NOMO-1 treated with dmso at 0.1 percent for 144 hours (cell line): ENCODE results near the gene CCL13.
"Not testable (repeated sequence)": the region's sequence is repeated elsewhere in the genome, so short reads cannot be mapped to it uniquely, and the experiment has no call there.

Source experiments
- DNase-seq: peaks from one replicate; lab custom pipeline; 2025; ENCODE audit not compliant: unreplicated experiment; lab: John Stamatoyannopoulos, UW

The CCL13 gene

DNA sequence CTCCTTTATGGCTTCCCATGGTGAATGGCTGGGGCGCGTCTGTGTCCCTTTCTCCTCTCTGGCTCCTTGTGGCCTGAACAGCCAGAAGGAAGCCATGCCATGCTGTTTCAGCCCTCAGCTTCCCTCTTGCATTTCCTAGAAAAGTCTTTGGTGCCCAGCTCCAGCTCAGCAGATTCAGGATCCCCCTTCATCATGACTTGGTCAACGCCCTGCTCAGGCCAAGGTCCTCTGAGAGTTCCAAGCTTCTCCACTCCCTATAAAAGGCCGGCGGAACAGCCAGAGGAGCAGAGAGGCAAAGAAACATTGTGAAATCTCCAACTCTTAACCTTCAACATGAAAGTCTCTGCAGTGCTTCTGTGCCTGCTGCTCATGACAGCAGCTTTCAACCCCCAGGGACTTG lies at the start of gene CCL13:
Gene CCL13, plus strand, starts transcription at position 287 of the 400 bp plus-strand sequence. Its CDS starts 47 bp downstream, at position 334.
- DNase-seq = no peak

DNA sequence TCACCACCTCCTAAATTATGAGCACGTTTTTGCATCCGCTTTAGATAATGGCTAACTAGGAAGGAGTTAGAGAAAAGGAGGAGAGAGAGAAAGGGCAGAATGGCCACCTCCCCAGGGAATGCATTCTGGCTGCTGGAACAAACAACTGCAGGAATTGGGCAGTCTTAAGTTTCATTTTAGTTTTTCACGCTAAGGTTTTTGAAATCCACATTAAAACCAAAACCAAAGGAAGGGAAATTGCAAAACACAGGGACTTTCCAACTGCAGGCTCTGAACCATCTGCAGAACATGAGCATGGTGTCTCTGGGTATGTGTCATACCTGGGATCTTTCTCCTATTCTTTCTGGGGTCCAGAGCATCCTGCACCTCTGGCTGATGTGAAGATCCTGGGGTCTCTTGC lies 49.2 kb upstream of the CCL13 start:
- DNase-seq = no peak

DNA sequence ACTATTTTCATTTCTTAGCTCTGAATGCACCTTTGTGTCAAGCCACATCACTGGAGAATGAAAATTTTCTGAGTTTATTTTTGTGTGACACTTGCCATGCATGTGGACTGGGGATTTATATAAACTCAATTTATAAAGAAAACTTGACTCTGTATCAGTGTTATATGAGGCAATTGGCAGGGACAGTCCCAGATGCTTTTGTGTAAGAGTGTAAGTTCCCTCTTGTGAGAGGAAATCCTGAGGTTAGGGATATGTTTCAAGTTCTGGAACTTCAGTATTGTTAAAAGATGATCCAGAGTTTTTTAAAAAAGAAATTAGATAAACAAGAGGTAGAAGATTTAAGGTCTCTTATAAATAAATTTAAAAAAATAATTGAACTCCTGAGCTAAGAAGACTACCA lies 47.9 kb upstream of the CCL13 start:
- no peak for DNase-seq

DNA sequence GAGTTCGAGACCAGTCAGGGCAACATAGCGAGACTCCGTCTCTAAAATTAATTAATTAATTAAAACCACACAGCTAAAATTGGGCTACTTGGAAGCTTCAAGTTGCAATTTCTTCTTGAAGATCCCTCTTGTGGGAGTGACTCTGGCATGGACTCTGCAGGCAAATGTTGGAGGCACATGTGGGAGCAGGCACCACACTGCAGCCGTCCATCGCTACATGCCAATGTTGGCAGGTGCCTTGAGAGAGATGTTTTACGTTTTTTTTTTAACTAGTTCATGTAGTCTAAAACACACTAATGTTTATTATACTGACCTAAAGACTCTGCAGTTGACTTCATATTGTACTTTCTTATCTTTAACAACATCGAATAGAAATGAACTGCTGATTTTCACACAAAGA lies 45.0 kb upstream of the CCL13 start:
- no peak for DNase-seq

DNA sequence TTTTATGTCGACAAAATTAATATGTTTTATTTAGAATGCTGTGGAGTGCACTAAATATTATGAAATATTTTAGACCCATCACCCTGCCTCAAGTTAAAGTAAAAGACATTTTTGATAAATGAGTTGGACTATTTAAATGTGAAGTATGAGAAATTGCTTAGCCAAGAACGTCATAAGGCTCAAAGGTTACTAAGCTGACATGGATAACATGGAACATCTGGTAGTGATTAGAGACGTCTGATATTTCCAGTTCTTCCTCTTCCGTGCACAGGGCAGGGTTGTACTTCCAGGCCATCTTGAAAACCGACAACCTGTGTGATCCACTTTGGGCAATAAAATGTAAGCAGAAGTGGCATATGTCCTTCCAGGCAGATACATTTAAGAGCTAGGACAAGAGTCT lies 44.2 kb upstream of the CCL13 start:
- DNase-seq = no peak

DNA sequence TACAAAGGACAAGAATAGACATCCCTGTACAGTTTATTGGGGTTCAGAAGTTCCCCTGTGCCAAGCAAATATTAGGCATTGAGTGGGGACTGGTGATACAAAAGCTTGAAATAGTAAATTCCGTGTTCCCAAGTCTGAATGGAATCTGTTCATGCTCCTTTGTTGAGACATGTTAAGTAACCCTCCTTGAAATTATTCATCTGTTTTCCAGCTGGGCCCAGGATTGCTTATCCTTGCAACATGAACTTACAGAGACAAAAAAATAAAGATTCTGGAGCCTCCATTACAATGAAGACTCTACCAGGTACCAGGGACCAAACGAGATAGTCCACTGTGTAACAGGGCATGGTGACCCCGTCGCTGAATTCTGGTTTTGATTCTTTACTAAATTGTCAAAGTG lies 43.1 kb upstream of the CCL13 start:
- DNase-seq = no peak

DNA sequence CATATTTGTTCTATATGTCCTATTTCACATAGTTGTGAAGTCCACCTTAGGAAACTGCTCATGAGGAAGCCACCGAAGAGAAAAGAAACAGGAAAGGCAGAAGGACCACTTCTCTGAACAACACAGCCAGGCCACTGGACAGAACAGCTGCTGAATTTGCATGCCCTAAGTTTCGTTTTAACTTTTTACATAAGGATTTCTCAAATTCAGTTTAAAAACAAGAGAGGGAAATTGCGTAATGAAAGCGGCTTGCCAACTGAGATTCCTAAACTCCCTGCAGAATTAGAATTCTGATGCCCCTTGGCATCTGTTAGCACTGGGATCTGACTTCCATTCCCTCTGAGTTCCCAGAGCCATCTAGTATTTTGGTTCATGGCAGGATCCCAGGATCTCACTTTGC lies 42.0 kb upstream of the CCL13 start:
- DNase-seq = peak; percentile 40

DNA sequence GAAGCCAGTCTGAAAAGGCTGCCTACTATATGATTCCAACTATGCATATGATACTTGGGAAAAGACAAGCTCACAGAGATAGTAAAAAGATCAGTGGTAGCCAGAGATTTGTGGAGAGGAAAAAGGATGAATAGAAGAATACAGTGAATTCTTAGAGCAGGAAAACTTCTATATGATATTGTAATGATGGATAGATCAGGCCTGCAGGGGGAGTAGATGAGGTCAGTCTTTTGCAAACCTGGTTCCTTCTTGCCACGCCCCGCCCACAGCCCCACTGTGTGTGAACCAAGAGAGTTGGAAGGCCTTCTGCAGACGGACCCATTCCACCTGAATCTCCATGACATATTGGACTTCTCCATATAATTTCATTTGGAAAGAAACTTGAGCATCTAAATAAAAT lies 37.8 kb upstream of the CCL13 start:
- DNase-seq = no peak

DNA sequence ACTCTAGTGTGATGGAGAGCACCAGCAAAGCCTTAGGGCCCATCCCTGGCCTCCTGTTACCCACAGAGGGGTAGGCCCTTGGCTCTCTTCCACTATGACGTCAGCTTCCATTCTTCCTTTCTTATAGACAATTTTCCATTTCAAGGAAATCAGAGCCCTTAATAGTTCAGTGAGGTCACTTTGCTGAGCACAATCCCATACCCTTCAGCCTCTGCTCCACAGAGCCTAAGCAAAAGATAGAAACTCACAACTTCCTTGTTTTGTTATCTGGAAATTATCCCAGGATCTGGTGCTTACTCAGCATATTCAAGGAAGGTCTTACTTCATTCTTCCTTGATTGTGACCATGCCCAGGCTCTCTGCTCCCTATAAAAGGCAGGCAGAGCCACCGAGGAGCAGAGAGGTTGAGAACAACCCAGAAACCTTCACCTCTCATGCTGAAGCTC lies 37.2 kb upstream of the CCL13 start, which contains the start of gene CCL8:
Gene CCL8, plus strand, starts transcription at position 397 of the 445 bp plus-strand sequence. CDS start 67 bp downstream, outside the sequence.
- no peak for DNase-seq

DNA sequence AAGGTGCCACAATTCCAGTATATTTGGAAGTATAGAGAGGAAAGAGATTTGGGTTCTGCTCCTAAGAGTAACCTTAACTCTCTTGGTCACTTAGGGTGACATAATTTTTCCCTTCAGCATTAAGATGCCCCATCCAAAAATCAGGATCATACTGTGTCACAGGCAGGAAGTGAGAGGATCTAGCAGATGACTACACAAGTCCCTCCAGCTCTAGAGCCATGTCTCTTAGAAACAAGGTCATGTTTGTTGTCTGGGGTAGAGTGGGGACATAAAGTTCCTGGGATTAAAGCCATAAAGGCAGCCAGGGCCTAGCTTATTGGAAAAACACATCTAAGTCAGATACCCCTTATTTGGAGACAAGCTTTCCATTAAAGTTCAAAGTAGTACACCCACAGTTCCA lies 34.3 kb upstream of the CCL13 start:
- DNase-seq = no peak

DNA sequence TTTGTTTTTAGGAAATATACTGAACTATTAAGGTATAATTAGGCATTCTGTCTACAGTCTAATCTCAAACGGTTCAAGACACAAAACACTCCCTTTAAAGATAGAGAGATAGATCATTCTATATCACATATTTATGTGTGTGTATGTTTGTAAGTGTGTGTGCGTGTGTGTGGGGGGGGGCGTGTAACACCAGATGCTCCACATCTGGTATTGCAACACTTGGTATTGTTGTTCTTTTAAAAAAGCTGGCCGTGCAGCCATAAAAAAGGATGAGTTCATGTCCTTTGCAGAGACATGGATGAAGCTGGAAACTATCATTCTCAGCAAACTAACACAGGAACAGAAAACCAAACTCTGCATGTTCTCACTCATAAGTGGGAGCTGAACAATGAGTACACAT lies 28.7 kb upstream of the CCL13 start:
- DNase-seq = not testable (repeated sequence)

DNA sequence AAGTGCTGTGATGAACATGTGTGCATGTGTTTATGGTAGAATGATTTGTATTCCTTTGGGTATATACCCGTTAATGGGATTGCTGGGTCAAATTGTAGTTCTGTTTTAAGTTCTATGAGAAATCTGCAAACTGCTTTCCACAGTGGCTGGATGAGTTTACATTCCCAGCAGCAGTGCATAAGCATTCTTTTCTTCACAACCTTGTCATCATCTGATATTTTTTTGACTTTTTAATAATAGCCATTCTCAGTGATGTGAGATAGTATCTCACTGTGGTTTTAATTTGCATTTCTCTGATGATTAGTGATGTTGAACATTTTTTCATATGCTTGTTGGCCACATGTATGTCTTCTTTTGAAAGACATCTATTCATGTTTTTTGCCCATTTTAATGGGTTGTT lies 18.6 kb upstream of the CCL13 start:
- DNase-seq = no peak

DNA sequence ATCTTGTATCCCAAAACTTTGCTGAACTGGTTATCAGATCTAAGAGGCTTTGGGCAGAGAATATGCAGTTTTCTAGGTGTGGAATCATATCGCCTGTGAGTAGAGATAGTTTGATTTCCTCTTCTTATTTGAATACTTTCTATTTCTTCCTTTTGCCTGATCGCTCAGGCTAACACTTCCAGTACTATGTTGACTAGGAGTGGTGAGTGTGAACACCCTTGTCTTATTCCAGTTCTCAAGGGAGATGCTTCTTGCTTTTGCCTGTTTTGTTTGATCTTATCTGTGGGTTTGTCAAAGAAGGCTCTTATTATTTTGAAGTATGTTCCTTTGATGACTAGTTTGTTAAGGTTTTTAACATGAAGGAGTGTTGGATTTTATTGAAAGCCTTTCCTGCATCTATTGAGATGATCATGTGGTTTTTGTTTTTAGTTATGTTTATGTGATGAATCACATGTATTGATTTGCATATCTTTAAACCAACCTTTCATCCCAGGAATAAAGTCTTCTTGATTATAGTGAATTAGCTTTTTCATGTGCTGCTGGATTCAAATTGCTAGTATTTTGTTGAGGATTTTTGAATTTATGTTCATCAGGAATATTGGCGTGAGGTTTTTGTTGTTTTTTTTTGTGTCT lies 17.0 kb upstream of the CCL13 start:
- DNase-seq = no peak

DNA sequence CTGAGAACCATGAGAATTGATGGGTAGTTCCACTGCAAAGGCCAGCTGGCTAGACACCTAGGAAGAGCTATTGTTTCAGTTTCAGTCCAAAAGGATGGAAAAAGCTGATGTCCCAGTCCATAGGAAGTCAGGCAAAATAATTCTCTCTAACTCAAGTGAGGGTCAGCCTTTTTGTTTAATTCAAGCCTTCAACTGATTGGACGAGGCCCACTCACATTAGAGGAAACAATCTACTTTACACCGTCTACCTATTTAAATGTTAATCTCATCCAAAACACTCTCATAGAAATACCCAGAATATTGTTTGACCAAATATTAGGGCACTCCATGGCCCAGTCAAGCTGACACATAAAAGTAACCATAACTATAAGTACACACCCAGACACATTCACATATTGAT lies 14.4 kb upstream of the CCL13 start:
- no peak for DNase-seq

DNA sequence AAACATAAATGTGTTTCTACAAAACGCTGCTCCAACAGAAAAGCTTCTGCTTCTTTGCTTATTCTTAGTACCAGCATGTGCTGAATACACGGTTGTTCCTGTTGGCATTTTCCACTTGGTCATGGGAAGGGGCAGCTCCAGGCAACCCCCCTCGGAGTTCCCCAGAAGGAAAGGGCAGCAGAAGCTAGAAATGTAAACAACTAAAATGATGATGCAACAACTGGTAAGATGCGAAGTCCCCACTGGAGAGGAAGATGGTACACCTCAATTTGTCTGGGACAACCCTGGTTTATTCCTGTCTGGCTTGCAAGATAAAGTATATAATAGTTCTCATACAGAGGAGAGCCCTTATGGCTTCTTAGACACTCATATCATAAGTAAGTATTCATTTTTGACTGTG lies 9.2 kb upstream of the CCL13 start:
- no peak for DNase-seq

DNA sequence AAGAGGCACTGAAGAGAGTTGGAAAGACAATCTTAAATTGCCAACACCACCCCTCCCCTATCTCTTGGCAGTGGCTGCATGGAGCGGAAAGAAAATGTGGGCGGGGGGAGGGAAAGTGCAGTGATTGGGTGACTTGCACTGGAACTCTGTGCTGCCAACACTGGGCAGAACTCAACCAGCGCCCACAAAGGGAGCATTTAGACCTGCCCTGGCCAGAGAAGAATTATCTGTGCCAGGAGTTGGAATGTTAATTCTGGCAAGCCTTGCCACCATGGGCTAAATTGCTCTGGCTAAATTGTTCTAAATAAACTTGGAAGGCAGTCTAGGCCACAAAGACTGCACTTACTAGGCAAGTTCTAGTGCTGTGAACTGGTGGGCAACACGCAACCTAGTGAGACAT lies 6.5 kb upstream of the CCL13 start:
- no peak for DNase-seq

DNA sequence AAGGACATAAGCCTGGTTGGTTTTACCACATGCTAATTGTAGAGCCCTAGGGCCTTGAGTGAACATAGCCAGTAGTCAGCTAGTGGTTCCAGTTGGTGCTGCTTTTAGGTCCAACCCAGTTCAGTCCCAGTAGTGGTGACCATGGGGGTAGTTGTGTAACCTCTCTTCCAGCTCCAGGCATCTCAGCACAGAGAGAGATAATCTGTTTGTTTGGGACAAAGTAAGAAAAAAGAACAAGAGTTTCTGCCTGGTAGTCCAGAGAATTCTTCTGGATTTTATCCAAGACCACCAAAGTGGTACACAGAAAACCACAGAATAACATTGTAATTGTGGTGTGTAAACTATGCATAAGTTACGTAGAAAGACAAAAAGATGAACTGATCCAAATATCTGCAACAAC lies 5.2 kb upstream of the CCL13 start:
- no peak for DNase-seq

DNA sequence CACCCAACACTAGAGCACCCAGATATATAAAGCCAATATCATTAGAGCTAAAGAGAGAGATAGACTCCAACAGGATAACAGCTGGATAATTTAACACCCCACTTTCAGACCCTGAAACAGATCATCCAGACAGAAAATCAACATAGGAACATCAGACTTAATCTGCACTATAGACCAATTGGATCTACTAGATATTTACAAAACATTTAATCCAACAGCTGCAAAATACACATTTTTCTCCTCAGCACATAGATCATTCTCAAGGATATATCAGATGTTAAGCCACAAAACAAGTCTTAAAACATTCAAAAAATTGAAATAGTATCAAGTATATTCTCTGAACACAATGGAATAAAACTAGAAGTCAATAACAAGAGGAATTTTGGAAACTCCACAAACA lies 4.1 kb upstream of the CCL13 start:
- DNase-seq = no peak

DNA sequence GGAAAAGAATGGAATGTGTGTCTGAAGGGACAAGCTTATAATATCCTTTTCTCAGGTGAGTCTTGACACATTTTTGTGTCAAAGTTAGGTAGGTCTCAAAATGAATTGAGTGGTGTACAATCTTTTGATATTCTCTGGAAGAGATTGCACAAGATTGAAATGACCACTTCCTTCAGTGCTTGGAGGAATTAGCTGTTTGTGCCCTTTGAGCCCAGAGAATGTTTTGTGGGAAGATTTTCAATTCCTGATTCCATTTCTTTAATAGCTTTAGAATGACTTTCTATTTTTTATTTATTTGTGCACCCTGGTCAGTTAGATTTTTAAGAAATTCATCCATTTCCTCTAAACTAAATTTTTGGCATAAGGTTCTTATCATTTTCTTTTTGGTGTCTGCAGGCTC lies 1.6 kb upstream of the CCL13 start:
- no peak for DNase-seq

DNA sequence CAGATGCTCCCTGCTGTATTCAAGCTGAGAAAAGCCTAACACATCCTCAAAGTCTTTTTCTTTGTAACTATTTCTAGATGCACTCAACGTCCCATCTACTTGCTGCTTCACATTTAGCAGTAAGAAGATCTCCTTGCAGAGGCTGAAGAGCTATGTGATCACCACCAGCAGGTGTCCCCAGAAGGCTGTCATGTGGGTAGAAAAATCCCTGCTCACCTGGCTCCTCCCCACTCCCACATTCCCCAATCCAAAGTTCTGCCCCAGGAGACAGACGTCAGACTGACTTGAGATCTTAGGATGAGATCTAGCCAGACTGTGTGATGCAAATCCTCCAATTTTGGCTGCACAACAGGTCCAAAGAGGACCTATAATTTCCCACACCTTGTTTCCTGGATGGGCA lies 1.1 kb downstream of the CCL13 start:
- no peak for DNase-seq

DNA sequence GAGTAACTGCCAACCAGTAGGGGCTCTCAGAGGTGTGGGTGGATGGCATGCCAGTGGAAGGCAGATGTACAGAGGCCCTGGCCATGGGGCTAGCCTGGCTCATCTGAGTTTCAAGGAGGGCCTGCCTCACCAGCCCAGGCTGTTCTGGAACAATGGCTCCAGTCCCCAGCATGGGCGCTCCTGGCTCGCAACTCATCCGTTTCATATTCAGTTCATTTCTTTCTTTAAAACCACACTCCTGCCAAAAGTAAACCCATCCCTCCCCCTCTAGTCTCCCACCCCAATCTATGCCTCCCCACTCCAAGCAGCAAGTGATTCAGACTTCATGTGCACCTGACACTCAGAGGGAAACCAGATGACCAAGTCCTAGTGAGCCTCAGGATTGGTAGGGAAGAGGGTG lies 2.4 kb downstream of the CCL13 start:
- DNase-seq = no peak

DNA sequence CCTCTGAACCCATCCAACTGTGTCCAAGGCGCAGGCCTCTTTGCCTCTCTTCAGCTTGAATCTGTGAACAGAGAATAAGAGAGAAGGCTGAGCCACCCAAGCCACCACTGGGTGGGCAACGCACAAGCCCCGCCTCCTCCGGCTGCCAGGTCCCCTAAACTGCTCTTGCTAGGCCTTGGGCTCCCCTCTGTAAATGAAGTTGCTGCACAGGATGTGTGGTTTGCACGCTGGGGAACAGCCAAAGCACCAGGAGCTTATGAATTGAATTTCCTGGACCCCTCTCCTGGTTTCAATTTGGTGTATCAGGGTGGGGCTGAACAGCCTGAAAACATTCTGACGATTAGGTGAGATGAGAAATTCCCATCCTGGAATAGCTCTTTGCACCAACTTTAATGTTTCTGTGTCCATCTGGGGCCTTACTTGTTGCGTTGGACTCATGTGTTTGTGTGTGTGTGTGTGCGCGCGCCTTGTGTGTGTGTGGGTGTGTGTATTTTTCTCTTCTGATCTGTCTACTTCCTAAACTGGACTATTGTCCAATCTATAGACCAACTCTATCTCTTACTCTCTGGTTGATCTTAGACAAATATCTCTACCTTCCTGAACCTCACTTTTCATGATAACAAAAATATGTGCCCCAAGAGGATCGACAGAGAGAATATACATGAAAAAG lies 4.5 kb downstream of the CCL13 start:
- no peak for DNase-seq

DNA sequence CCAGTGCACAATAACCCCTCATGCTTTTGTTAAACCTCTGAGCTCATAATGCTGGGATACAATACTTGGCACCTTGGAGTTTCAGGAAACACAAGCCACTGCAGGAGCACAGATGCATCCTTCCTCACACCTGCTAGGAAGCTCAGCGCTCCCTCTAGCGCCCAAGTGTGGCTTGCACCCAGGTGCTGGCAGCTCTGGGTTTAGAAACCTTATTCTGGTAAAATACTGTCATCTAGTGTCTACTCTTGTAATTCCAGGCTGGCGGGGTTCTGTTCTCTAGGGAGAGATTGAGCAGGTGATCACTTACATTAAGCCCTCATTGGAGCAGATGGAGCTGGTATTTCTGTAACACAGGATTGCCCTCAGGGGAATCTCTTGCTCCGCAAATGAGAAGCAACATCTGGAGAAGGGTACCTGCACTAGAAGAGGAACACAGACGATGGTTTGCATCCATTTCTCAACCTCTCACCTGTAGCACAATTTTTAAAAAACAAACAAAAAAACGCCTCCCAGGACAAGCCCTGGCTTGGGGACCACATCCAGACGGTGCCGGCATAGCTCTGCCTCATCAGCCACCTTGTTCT lies 5.3 kb downstream of the CCL13 start:
- DNase-seq = peak; percentile 74
